ENCODE results near the gene TAF11L13. TPM values are rescaled to one million over a fixed set of nuclear protein-coding genes. Genes with fewer than 3 reads are reported as not detected.
"Not testable (repeated sequence)": the region's sequence is repeated elsewhere in the genome, so short reads cannot be mapped to it uniquely, and the experiment has no call there.

Gene TAF11L13
- total and polyA plus RNA-seq, 9 donors: not detected

DNA sequence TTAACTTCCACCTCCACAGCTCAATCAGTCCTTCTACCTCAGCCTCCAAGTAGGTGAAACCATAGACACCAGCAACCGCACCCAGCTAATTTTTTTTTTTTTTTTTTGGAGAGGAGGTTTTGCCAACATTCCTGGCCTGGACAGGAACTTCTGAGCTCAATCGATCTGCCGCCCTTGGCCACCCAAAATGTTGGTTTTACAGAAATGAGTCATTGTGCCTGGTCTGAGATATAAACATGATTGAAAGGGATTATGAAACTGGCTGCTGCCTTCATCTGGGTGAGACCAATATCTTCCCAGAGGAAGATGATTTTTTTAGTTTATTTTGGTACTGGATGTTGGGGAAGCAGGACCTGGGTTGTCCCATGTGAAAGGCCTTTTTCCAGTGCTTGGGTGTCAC lies 12.5 kb upstream of the TAF11L13 start:
- no peaks in the 10 kb centered on the region for H3K27me3 ChIP-seq (ENCODE audit: control insufficient read depth, insufficient read depth, low read length)
- DNase-seq: no peak
- no CpG with 5 or more reads among the region's 3 CpGs for WGBS (ENCODE audit: insufficient coverage)
- H3K27ac ChIP-seq (ENCODE audit: low read length): no peak overlapping the region
- no peak overlapping the region for H3K4me3 ChIP-seq (ENCODE audit: low read length)
- H3K4me1 ChIP-seq (ENCODE audit: control insufficient read depth, insufficient read depth, low read length): no peaks in the 10 kb centered on the region
- H3K9me3 ChIP-seq (replicated peaks; ENCODE audit: control insufficient read depth, low read depth, low read length): peaks cover 2% of the 10 kb centered on the region
- no peaks in the 10 kb centered on the region for H3K36me3 ChIP-seq (ENCODE audit: control insufficient read depth, insufficient read depth, low read length)

- Histone ChIP-seq H3K27me3 (ENCODE audit: control insufficient read depth, insufficient read depth, low read length) (no peaks in the 10 kb centered on the region), H3K9me3 (replicated peaks; ENCODE audit: control insufficient read depth, low read depth, low read length) (no peaks in the 10 kb centered on the region), H3K4me3 (ENCODE audit: low read length) (no peak overlapping the region), H3K4me1 (ENCODE audit: control insufficient read depth, insufficient read depth, low read length) (no peaks in the 10 kb centered on the region), H3K36me3 (ENCODE audit: control insufficient read depth, insufficient read depth, low read length) (no peaks in the 10 kb centered on the region), H3K27ac (ENCODE audit: low read length) (no peak overlapping the region)
- 79% methylated on average over 15 of the region's 17 CpGs for WGBS (ENCODE audit: insufficient coverage)
- DNase-seq: no peak
These were observed 11.3 kb upstream of the TAF11L13 start for GRCh38 chr5:17620627-17621026.

- no peaks in the 10 kb centered on the region for H3K27me3 ChIP-seq (ENCODE audit: control insufficient read depth, insufficient read depth, low read length)
- DNase-seq: no peak
- H3K36me3 ChIP-seq (ENCODE audit: control insufficient read depth, insufficient read depth, low read length): no peaks in the 10 kb centered on the region
- 95% methylated on average over 11 of the region's 11 CpGs for WGBS (ENCODE audit: insufficient coverage)
- H3K4me1 ChIP-seq (ENCODE audit: control insufficient read depth, insufficient read depth, low read length): no peaks in the 10 kb centered on the region
- no peak overlapping the region for H3K4me3 ChIP-seq (ENCODE audit: low read length)
- no peaks in the 10 kb centered on the region for H3K9me3 ChIP-seq (replicated peaks; ENCODE audit: control insufficient read depth, low read depth, low read length)
- H3K27ac ChIP-seq (ENCODE audit: low read length): no peak overlapping the region
These were observed 6.2 kb upstream of the TAF11L13 start for GRCh38 chr5:17625686-17626085.

GRCh38 chr5:17634160-17634559 lies 2.3 kb downstream of the TAF11L13 start, which contains the start of gene TAF11L14:
TSS of gene TAF11L14 (plus strand) at chr5:17634460.
- DNase-seq: no peak
- H3K4me3 ChIP-seq (ENCODE audit: low read length): no peak within 1 kb of the TSS
- H3K27me3 ChIP-seq (ENCODE audit: control insufficient read depth, insufficient read depth, low read length): no peaks in the 10 kb centered on the region
- no peaks in the 10 kb centered on the region for H3K4me1 ChIP-seq (ENCODE audit: control insufficient read depth, insufficient read depth, low read length)
- no peaks in the 10 kb centered on the region for H3K36me3 ChIP-seq (ENCODE audit: control insufficient read depth, insufficient read depth, low read length)
- no peak within 1 kb of the TSS for H3K27ac ChIP-seq (ENCODE audit: low read length)
- WGBS (ENCODE audit: insufficient coverage): 88% methylated on average over 3 of the region's 5 CpGs
- H3K9me3 ChIP-seq (replicated peaks; ENCODE audit: control insufficient read depth, low read depth, low read length): no peaks in the 10 kb centered on the region

DNA sequence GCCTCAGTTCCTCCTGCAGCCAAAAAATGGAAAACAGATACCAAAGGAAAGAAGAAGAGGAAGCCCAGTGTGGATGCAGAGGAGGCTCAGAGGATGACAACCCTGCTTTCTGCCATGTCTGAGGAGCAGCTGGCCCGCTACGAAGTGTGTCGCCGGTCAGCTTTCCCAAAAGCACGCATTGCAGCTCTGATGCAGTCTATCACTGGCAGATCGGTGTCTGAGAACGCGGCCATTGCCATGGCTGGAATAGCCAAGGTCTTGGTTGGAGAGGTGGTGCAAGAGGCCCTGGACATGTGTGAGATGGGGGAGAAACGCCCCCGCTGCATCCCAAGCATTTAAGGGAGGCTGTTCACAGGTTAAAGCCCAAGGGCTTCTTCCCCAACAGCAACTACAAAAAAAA lies 17.3 kb downstream of the TAF11L13 start:
- not testable (repeated sequence) for H3K27ac ChIP-seq (ENCODE audit: low read length); H3K4me3 ChIP-seq (ENCODE audit: low read length); DNase-seq; H3K4me1 ChIP-seq (ENCODE audit: control insufficient read depth, insufficient read depth, low read length); H3K9me3 ChIP-seq (replicated peaks; ENCODE audit: control insufficient read depth, low read depth, low read length); H3K27me3 ChIP-seq (ENCODE audit: control insufficient read depth, insufficient read depth, low read length); H3K36me3 ChIP-seq (ENCODE audit: control insufficient read depth, insufficient read depth, low read length)
- 97% methylated on average over 5 of the region's 10 CpGs for WGBS (ENCODE audit: insufficient coverage)

DNA sequence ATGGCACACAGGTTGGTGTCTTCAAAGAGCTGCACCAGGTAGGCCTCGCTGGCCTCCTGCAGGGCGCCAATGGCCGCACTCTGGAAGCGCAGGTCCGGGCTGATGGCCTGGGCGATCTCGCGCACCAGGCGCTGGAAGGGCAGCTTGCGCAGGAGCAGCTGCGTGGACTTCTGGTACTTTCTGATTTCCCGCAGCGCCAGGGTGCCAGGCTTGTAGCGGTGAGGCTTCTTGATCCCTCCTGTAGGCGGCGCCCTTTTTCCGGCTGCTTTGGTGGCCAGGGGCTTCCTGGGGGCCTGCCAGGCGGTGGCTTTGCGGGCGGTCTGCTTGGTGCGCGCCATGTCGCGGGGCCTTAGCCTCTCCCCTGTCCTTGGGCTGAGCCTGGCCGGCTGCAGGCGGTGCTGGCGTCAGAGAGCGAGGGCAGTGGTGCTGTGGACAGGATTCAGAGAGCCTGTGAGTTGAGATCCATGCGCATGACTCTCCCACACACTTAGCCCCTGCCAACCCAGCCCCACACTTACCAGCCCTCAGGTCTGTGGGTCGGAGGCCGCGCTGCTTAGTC lies 23.4 kb downstream of the TAF11L13 start:
- H3K27me3 ChIP-seq (ENCODE audit: control insufficient read depth, insufficient read depth, low read length); H3K4me3 ChIP-seq (ENCODE audit: low read length); DNase-seq; H3K9me3 ChIP-seq (replicated peaks; ENCODE audit: control insufficient read depth, low read depth, low read length); H3K27ac ChIP-seq (ENCODE audit: low read length); H3K4me1 ChIP-seq (ENCODE audit: control insufficient read depth, insufficient read depth, low read length); H3K36me3 ChIP-seq (ENCODE audit: control insufficient read depth, insufficient read depth, low read length): not testable (repeated sequence)
- 98% methylated on average over 18 of the region's 32 CpGs for WGBS (ENCODE audit: insufficient coverage)

GRCh38 chr5:17655921-17656320 lies 24.0 kb downstream of the TAF11L13 start:
- H3K9me3 ChIP-seq (replicated peaks; ENCODE audit: control insufficient read depth, low read depth, low read length): no peaks in the 10 kb centered on the region
- H3K36me3 ChIP-seq (ENCODE audit: control insufficient read depth, insufficient read depth, low read length): no peaks in the 10 kb centered on the region
- H3K4me1 ChIP-seq (ENCODE audit: control insufficient read depth, insufficient read depth, low read length): no peaks in the 10 kb centered on the region
- H3K27ac ChIP-seq (ENCODE audit: low read length): no peak overlapping the region
- H3K27me3 ChIP-seq (ENCODE audit: control insufficient read depth, insufficient read depth, low read length): no peaks in the 10 kb centered on the region
- H3K4me3 ChIP-seq (ENCODE audit: low read length): no peak overlapping the region
- WGBS (ENCODE audit: insufficient coverage): no CpG with 5 or more reads among the region's 6 CpGs
- peak; percentile 52 for DNase-seq

DNA sequence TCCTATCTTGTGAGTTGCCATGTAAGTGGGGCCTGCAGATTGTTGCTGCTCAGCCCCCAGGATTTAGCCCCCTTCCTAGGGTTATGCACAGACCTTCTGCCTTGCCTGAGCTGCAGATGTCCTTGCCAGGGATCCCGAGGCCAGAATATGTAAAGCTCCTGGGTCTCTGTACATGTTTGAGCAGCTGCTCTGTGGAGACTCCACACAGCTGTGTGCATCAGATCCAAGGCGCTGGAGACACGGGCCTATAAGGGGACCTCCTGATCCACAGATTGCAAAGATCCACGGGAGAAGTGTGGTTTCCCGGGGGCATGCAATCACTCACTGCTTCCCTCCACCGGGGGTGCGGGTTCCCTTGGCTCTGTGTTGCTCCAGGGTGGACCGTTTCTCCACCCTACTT lies 31.3 kb downstream of the TAF11L13 start:
- 61% methylated on average over 7 of the region's 8 CpGs for WGBS (ENCODE audit: insufficient coverage)
- Histone ChIP-seq H3K27ac (ENCODE audit: low read length) (no peak overlapping the region), H3K9me3 (replicated peaks; ENCODE audit: control insufficient read depth, low read depth, low read length) (no peaks in the 10 kb centered on the region), H3K27me3 (ENCODE audit: control insufficient read depth, insufficient read depth, low read length) (no peaks in the 10 kb centered on the region), H3K36me3 (ENCODE audit: control insufficient read depth, insufficient read depth, low read length) (no peaks in the 10 kb centered on the region), H3K4me1 (ENCODE audit: control insufficient read depth, insufficient read depth, low read length) (peaks cover 2% of the 10 kb centered on the region), H3K4me3 (ENCODE audit: low read length) (no peak overlapping the region)
- DNase-seq: peak; percentile 54

DNA sequence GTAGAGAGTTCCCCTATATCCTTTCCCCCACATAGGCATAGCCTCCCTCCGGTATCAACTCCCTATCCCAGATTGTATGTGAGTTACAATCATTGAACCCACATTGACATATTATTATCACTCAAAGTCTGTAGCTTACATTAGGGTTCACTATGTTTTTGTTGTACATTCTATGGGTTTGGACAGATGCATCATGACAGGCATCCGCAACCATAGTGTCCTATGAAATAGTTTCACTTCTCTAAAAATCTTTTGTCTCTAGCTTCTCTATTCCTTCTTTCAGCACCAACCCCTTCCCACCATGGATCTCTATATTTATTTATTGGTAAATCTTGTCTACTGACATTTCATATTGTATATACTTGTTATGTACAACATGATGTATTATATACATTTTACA lies 33.9 kb downstream of the TAF11L13 start:
- no peaks in the 10 kb centered on the region for H3K27me3 ChIP-seq (ENCODE audit: control insufficient read depth, insufficient read depth, low read length)
- H3K27ac ChIP-seq (ENCODE audit: low read length): no peak overlapping the region
- no peaks in the 10 kb centered on the region for H3K9me3 ChIP-seq (replicated peaks; ENCODE audit: control insufficient read depth, low read depth, low read length)
- no peak for DNase-seq
- H3K36me3 ChIP-seq (ENCODE audit: control insufficient read depth, insufficient read depth, low read length): no peaks in the 10 kb centered on the region
- H3K4me3 ChIP-seq (ENCODE audit: low read length): no peak overlapping the region
- H3K4me1 ChIP-seq (ENCODE audit: control insufficient read depth, insufficient read depth, low read length): peaks cover 2% of the 10 kb centered on the region
- no CpG with 5 or more reads among the region's 2 CpGs for WGBS (ENCODE audit: insufficient coverage)

DNA sequence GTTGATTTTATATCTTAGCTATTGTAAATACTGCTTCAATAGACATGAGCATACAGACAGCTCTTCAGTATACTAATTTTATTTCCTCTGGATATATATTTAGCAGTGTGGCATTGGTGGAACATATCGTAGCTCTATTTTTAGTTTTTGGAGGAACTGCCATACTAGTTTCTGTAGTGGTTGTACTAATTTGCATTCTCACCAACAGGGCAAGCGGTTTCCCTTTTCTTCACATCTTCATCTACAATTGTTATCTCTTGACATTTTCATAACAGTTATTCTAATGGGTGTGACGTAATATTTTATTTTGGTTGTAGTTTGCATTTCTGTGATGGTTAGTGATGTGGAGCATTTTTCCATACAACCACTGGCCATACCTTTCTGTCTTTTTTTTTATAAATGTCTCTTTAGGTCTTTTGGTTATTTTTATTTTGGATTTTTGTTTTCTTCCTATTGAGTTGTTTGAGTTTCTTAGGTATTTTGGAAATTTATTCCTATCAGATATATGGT lies 34.9 kb downstream of the TAF11L13 start:
- Histone ChIP-seq H3K9me3 (replicated peaks; ENCODE audit: control insufficient read depth, low read depth, low read length) (no peaks in the 10 kb centered on the region), H3K27ac (ENCODE audit: low read length) (no peak overlapping the region), H3K27me3 (ENCODE audit: control insufficient read depth, insufficient read depth, low read length) (no peaks in the 10 kb centered on the region), H3K4me3 (ENCODE audit: low read length) (no peak overlapping the region), H3K4me1 (ENCODE audit: control insufficient read depth, insufficient read depth, low read length) (peaks cover 2% of the 10 kb centered on the region), H3K36me3 (ENCODE audit: control insufficient read depth, insufficient read depth, low read length) (no peaks in the 10 kb centered on the region)
- no peak for DNase-seq
- WGBS (ENCODE audit: insufficient coverage): no CpG with 5 or more reads among the region's 3 CpGs

DNA sequence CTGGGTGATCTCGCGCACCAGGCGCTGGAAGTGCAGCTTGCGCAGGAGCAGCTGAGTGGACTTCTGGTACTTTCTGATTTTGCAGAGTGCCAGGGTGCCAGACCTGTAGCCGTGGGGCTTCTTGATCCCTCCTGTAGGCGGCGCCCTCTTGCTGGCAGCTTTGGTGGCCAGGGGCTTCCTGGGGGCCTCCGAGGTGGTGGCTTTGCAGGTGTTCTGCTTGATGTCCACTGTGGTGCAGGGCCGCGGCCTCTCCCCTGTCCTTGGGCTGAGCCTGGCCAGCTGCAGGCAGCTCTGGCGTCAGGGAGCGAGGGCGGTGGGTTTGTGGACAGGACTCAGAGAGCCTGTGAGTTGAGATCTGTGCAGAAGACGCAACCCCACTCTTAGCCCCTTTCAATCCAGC lies 38.5 kb downstream of the TAF11L13 start:
- 93% methylated on average over 14 of the region's 14 CpGs for WGBS (ENCODE audit: insufficient coverage)
- no peak overlapping the region for H3K27ac ChIP-seq (ENCODE audit: low read length)
- no peak for DNase-seq
- no peaks in the 10 kb centered on the region for H3K9me3 ChIP-seq (replicated peaks; ENCODE audit: control insufficient read depth, low read depth, low read length)
- no peaks in the 10 kb centered on the region for H3K27me3 ChIP-seq (ENCODE audit: control insufficient read depth, insufficient read depth, low read length)
- H3K36me3 ChIP-seq (ENCODE audit: control insufficient read depth, insufficient read depth, low read length): no peaks in the 10 kb centered on the region
- no peaks in the 10 kb centered on the region for H3K4me1 ChIP-seq (ENCODE audit: control insufficient read depth, insufficient read depth, low read length)
- H3K4me3 ChIP-seq (ENCODE audit: low read length): no peak overlapping the region
